MG63 (cell line): ENCODE data around the gene RPL10. TPM values are rescaled to one million over a fixed set of nuclear protein-coding genes. Genes with fewer than 3 reads are reported as not detected.

Experiments used
- DNase-seq: peaks from one replicate; pipeline ENCODE4 v3.0.0-alpha.2; 2020
- H3K27me3 ChIP-seq: fragments of 250-450 bp; sonication (Bioruptor Pico); 2 replicates; pipeline ENCODE4 v1.5.1; 2020; ENCODE audit warnings: mild to moderate bottlenecking, moderate library complexity
- H3K36me3 ChIP-seq: fragments of 250-450 bp; sonication (Bioruptor Pico); 2 replicates; pipeline ENCODE4 v1.5.1; 2020; ENCODE audit warnings: mild to moderate bottlenecking, moderate library complexity
- H3K4me3 ChIP-seq: fragments of 250-450 bp; sonication (Bioruptor Pico); 2 replicates; pipeline ENCODE4 v1.5.1; 2020; ENCODE audit warnings: mild to moderate bottlenecking, moderate library complexity
- H3K9me3 ChIP-seq: fragments of 250-450 bp; sonication (Bioruptor Pico); 2 replicates; pipeline ENCODE4 v1.5.1; 2020; ENCODE audit warnings: mild to moderate bottlenecking, moderate library complexity
- total RNA-seq: library from RNA; depleted of rRNA; stranded (reverse); fragments of >200 nt; shearing (Covaris generic); gene quantifications from 2 replicates; pipeline ENCODE4 v1.2.3, GENCODE V29; 2014; ENCODE audit warnings: low replicate concordance

RPL10 gene
- total RNA-seq, 1 experiment from 2014 or later: 3,736 TPM

DNA sequence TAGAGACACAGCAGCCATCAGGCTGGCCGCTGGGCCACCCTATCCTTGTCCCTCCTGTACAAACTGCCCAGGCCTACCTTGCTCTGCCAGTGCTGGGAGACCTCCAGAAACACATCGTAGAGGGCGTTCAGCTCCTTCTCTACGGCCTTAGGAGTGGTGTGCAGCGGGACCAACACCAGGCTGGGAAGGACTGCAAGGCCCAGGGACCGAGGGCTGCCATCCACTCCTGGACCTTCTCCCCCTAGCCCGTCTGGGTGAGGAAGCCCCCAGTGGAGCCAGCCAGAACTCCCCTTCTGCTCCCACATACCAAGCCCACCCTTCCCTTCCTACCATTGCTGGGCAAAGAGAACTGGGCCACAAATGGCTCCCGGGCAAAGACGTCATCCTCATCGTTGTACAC, 5.0 kb downstream of the RPL10 start:
- Histone ChIP-seq H3K4me3 (no peak overlapping the region), H3K27me3 (no peaks in the 10 kb centered on the region), H3K9me3 (no peaks in the 10 kb centered on the region), H3K36me3 (peaks cover 33% of the 10 kb centered on the region)
- no peak for DNase-seq

DNA sequence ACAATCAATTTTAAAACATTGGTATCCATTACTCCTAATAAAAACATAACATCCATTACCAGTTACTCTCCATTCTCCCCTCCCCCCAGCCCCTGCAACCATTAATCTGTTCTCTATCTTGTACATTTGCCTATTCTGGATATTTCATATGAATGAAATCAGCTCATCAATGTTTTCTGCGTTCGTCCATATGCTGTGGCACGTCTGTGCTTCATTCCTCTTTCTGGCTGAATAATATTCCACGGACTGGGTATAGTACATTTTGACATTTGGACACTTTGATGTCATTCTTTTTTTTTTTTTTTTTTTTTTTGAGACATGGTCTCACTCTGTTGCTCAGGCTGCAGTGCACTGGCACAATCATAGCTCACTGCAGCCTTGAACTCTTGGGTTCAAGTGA, 5.7 kb downstream of the RPL10 start:
- Histone ChIP-seq H3K9me3 (no peaks in the 10 kb centered on the region), H3K27me3 (no peaks in the 10 kb centered on the region), H3K4me3 (no peak overlapping the region), H3K36me3 (peaks cover 26% of the 10 kb centered on the region)
- DNase-seq: no peak

DNA sequence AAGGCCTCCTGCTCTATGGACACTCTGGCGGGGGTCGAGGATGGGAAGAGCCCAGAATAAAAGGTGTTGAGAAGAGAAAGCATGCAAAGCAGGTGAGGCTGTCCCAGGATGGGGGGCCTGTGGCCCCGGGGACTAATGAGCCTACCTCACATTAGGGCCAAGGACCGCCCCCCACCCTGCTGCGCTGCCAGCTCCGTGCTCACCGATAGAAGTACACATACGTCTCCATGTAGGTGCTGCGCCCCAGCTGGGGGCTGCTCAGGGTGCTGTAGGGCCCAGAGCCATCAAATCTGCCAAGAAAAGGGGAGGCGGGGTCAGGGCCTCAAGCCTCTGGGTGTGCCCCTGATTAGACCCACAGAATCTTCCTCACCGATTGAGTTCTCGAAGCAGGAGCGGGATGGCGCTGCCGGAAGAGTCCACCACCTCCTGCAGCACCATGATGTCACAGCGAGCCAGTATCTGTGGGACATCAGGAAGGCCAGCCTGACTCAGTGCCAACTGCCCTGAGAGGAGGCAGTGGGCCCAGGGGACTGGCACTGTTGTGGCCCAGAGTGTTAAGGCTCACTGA, 6.5 kb downstream of the RPL10 start:
- DNase-seq: no peak
- Histone ChIP-seq H3K9me3 (no peaks in the 10 kb centered on the region), H3K4me3 (no peak overlapping the region), H3K27me3 (no peaks in the 10 kb centered on the region), H3K36me3 (peaks cover 17% of the 10 kb centered on the region)

DNA sequence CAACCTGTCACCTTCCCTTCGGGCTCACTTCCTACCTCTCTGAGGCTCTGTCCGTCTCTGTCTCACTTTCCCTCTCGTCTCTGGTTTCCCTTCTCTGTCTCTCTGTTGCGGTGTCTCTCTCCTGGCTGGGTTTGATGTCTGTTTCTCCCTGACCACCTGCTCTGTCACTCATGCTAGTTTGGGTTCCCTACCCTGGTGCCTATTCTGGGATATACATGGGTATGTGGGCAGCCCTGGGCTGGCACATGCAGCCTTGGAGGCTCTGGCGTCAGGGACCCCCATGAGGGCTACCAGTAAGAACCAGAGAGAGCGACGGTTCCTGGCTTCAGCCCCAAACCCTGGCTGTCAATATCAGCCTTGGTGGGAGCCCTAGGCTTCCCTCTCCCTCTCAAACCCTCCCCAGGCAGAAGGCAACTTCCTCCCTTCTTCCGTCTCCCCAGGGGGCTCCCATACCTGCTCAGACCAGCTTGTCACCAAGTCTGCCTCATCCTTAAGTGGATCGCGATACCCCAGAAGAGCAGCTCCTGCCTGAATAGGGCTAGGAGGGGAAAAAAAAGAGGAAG, 10.6 kb downstream of the RPL10 start:
- Histone ChIP-seq H3K36me3 (no peaks in the 10 kb centered on the region), H3K27me3 (no peaks in the 10 kb centered on the region), H3K9me3 (no peaks in the 10 kb centered on the region), H3K4me3 (peak overlapping the region; percentile 53)
- no peak for DNase-seq

DNA sequence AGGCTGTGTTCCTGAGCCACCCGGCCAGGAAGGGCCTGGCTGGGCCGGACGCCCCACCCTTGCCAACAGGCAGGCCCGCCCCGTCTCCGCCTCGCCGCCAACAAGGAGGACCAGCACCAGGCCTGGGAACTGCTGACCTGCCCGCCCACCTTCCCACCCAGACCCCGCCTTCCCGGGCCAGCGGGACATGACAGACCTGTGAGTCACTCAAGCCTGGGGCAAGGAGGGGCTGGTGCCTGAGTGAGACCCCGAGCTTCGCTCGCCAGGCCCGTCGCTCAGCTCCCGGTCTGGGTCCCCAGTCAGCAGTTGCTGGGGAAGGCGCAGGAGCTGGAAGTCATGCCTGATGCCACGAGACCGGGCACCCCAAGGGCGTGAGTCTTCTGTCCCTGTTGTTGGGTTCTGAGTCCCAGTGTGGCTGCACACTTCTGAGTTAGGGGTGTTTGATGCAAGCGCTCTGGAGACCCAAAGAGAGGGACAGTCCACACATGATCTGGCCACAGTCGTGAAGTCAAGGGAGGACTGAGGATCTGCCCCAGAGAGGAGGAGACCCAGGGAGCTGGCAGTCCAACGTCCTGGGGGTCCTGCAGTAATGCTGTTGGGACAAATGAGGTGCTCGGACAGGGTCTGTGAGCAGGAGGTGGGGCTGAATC, 11.2 kb downstream of the RPL10 start, which contains the start of gene DNASE1L1:
TSS of gene DNASE1L1 (minus strand) at position 33 of the 650 bp plus-strand sequence. CDS start 3,686 bp downstream, outside the sequence.
- peak; percentile 95 for DNase-seq
- H3K27me3 ChIP-seq: no peaks in the 10 kb centered on the region
- no peaks in the 10 kb centered on the region for H3K9me3 ChIP-seq
- H3K4me3 ChIP-seq: peak within 1 kb of the TSS; percentile 53
- H3K36me3 ChIP-seq: no peaks in the 10 kb centered on the region

DNA sequence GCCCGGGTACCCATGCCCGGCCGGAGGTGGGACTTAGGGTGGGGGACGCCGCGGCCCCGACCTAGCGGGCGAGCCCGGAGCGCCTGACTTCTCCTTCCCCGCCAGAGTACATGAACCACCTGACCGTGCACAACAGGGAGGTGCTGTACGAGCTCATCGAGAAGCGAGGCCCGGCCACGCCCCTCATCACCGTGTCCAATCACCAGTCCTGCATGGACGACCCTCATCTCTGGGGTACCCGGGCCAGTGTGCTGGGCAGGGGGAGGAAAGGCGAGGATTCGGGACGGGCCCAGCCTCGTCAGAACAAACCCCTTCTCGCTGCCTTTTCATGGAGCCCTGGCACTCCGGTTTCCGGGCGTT, 13.8 kb downstream of the RPL10 start:
- no peaks in the 10 kb centered on the region for H3K36me3 ChIP-seq
- peak overlapping the region; percentile 63 for H3K4me3 ChIP-seq
- no peaks in the 10 kb centered on the region for H3K9me3 ChIP-seq
- DNase-seq: peak; percentile 68
- no peaks in the 10 kb centered on the region for H3K27me3 ChIP-seq

DNA sequence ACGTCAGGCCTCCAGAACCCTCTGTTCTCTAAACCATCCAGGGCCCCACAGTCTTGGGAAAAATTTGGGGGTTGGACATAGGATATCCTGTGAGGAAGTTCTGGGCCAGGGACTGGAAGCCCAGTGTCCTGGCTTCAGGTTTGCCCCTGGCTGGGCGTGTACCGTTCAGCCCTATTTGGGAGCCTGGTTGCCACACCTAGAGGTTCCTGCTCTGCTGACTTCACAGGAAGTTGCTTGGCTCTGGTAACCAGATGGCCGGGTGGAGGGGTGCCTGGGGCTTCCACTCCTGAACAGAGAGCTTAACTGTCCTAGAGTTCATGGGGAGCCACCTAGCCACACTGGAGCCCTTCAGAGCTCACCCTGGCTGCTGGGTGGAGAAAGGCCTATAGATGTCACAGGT, 14.3 kb downstream of the RPL10 start:
- Histone ChIP-seq H3K4me3 (peak overlapping the region; percentile 63), H3K27me3 (no peaks in the 10 kb centered on the region), H3K36me3 (no peaks in the 10 kb centered on the region), H3K9me3 (no peaks in the 10 kb centered on the region)
- no peak for DNase-seq

DNA sequence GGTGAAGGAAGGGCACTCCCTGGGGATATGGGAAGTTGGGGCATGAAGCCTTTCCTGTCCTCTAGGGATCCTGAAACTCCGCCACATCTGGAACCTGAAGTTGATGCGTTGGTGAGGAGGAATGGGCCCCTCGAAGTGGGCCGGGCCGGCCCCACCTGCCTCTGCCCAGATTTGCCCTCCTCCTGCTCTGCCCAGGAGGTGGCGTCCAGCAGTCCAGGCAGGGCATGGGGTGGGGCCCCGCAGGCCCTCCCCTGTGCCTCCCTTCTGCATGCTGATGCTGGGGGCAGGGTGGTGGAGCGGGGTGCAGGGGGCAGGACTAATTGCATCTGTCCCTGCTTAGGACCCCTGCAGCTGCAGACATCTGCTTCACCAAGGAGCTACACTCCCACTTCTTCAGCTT, 15.0 kb downstream of the RPL10 start:
- Histone ChIP-seq H3K4me3 (no peak overlapping the region), H3K9me3 (no peaks in the 10 kb centered on the region), H3K27me3 (no peaks in the 10 kb centered on the region), H3K36me3 (no peaks in the 10 kb centered on the region)
- no peak for DNase-seq

DNA sequence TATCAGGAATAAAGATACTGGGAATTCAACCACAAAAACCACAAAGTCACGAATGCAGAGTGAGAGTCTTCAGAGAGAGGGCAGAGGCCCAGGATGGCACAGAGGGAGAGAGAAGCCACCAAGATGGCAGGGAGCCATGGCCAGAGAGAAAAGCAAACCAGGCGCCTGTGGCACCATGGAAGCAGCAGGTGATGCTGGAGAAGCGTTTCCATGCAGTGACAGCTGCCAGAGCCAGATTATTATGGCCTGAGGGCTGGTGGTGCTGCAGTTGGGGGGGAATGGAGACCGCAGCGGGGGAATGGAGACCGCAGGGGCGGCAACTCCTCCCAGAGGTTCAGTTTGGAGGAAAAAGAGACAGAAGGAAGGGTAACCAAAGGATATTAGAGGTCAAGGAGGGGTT, 19.0 kb downstream of the RPL10 start:
- no peak for DNase-seq
- Histone ChIP-seq H3K27me3 (no peaks in the 10 kb centered on the region), H3K9me3 (no peaks in the 10 kb centered on the region), H3K4me3 (no peak overlapping the region), H3K36me3 (no peaks in the 10 kb centered on the region)

DNA sequence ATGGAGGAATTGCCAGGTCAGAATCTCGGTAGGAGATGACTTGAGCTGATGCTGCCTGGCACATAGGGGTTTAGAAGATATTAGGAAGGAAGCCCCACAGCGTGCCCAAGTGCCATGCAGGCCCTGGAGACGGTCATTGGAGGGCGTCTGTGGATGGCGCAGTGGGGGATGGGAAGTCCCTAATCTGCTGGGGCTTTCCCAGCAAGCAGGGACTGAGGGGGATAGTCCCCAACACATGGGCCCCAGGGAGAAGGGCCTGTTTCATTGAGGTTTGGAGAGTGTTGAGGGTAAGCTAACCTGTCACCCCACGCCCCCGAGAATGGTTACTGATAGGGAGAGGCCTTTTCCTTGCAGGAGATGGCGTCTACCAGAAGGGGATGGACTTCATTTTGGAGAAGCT, 21.0 kb downstream of the RPL10 start:
- Histone ChIP-seq H3K9me3 (no peaks in the 10 kb centered on the region), H3K27me3 (no peaks in the 10 kb centered on the region), H3K4me3 (no peak overlapping the region), H3K36me3 (no peaks in the 10 kb centered on the region)
- no peak for DNase-seq

DNA sequence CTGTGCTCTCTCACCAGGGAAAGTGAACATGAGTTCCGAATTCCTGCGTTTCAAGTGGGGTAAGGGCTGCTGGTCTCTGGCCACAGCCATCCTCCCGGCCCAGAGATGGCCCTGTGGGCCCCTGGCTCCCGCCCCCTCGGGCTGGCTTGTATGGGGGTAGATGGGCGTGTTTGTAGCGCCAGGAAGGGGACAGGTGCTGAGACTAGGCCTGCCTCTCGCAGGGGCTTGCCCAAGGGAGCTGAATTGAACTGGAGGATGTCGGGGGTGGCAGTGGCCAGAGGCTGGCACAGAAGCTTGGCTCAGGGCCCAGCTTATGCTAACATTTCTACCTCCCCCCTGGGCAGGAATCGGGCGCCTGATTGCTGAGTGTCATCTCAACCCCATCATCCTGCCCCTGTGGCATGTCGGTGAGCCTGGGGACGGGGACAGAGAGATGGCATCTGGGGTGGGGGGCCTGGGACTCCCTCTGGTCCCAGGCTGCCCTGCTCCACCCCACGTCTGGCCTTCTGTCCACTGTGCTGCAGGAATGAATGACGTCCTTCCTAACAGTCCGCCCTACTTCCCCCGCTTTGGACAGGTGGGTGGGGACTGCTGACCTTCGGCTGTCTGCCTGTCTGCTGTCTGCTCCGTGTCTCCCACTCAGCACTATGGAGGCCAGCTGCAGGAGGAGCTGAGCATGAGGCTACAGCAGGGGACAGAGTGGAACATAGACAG, 21.7 kb downstream of the RPL10 start:
- DNase-seq: no peak
- no peaks in the 10 kb centered on the region for H3K27me3 ChIP-seq
- no peak overlapping the region for H3K4me3 ChIP-seq
- H3K9me3 ChIP-seq: no peaks in the 10 kb centered on the region
- no peaks in the 10 kb centered on the region for H3K36me3 ChIP-seq

DNA sequence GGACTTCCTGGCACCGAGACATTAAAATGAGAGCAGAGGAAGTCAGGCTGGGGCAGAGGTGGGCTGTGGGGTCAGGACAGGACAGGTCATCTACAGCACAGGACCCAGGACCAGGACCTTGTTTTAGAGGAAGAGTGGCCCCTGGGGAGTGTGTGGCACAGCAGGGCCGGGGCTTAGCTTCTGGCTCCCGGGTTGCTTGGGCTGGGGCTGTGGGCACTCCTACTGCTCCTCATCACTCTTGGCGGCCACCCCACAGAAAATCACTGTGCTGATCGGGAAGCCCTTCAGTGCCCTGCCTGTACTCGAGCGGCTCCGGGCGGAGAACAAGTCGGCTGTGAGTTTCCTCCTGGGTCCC, 22.2 kb downstream of the RPL10 start:
- H3K36me3 ChIP-seq: no peaks in the 10 kb centered on the region
- no peak overlapping the region for H3K4me3 ChIP-seq
- no peaks in the 10 kb centered on the region for H3K27me3 ChIP-seq
- no peaks in the 10 kb centered on the region for H3K9me3 ChIP-seq
- DNase-seq: no peak

DNA sequence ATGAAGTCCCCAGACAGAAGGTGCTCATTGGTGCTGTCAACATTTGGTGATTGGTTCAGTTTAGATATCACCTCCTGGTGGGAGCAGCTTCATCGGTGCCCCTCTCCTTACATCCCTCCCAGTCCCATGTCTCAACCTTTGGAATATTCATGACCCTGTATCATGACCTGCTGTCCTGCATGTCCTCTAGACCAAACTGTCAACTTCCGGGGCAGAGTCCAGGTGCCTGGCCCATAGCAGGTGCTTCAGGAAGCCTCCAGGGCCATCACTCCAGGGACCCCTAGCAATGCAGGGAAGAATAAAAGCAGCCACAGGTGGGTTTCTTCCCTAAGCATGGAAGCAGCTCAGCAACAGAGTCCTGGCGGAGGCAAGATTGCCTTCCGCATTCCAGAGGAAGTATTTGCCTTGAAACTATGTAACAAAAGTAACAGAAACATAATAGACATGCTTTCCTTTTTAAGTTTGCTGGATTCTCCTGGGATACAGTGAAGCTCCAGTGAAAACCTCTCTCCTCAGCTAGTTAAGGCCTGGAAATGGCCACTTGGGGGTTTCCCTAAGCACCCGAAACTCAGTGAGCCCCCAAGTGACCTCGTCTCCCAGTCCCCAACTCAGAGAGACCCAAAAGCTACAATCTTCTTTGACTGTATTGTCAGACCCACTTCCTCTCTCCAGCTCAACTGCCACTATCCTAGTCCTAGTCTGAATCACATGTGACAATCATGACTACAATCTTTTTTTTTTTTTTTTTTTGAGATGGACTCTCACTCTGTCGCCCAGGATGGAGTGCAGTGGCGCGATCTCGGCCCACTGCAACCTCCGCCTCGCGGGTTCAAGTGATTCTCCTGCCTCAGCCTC, 29.0 kb downstream of the RPL10 start:
- no peak for DNase-seq
- Histone ChIP-seq H3K9me3 (no peaks in the 10 kb centered on the region), H3K27me3 (no peaks in the 10 kb centered on the region), H3K36me3 (no peaks in the 10 kb centered on the region), H3K4me3 (no peak overlapping the region)

DNA sequence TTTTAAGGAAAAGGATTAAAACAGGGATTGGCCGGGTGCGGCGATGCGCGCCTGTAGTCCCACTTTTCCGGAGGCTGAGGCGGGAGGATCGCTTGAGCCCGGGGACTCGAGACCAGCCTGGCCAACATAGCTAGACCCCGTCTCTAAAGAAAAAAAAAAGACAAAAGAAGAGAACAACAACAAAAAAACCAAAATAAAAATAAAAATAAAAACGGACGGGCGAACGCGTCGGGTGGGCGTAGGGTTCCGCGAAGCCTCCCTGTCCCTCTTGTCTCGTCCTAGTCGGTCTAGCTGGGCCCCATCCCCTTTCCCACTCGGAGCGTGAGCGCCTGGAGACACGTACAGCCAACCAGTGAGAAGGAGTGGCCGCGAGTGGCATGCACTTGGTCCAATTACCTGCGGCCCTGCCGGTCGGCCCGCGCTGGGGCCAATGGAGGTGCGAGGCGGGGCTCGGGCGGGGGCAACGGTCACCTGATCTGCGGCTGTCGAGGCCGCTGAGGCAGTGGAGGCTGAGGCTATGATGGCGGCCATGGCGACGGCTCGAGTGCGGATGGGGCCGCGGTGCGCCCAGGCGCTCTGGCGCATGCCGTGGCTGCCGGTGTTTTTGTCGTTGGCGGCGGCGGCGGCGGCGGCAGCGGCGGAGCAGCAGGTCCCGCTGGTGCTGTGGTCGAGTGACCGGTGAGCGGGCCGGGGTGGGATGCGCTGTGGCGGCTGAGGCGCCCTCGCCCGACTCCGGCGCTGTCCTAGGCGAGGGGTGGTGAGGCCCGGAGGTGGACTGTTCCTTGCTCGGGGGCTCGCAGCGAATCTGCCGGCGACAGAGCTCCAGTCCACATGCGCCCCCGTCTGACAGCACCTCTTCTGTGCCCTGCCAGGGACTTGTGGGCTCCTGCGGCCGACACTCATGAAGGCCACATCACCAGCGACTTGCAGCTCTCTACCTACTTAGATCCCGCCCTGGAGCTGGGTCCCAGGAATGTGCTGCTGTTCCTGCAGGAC, 30.3 kb downstream of the RPL10 start, which contains the start of gene ATP6AP1:
TSS of gene ATP6AP1 (plus strand) at position 502 of the 996 bp plus-strand sequence. CDS start at position 518, 16 bp downstream.
- Histone ChIP-seq H3K27me3 (no peaks in the 10 kb centered on the region), H3K9me3 (no peaks in the 10 kb centered on the region), H3K36me3 (no peaks in the 10 kb centered on the region), H3K4me3 (peak within 1 kb of the TSS; percentile 67)
- peak; percentile 96 for DNase-seq

DNA sequence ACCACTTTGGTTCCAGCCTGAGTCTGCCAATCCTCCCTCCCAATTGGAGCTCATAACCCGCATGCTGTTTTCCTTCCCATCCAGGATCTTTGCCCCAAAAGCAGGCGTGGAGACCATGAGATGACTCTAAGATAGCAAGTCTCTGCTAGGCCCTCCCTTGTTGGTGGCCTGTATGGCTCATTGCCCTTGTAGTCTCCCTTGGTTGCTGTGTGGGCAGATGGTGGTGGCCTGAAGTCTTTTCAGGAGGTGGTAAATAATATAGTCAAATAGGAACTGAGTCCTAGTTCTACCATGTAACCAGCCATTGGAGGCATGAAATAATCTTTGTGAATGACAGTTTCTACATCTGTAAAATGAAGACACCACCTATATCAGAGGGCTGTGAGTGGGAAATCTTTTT, 31.5 kb downstream of the RPL10 start:
- H3K36me3 ChIP-seq: no peaks in the 10 kb centered on the region
- no peaks in the 10 kb centered on the region for H3K9me3 ChIP-seq
- no peak for DNase-seq
- H3K4me3 ChIP-seq: no peak overlapping the region
- H3K27me3 ChIP-seq: no peaks in the 10 kb centered on the region

DNA sequence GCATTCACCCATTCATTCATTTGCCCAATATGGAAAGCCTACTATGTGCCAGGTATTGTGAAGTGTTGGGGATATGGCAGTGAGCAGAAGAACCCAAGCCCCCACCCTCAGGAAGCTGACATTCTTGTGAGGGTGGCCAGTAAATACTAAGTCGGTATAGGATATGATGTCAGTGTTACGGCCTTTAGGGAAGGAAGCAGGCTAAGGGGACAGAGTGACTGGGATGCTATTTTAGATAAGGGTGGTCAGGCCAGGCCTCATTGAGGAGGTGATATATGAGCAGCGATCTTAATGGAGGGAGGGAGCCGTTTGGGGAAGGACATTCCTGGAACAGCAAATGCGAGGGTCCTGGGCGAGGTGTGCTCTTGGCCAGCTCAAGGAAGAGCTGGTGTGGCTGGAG, 32.3 kb downstream of the RPL10 start:
- Histone ChIP-seq H3K27me3 (no peaks in the 10 kb centered on the region), H3K9me3 (no peaks in the 10 kb centered on the region), H3K4me3 (no peak overlapping the region), H3K36me3 (no peaks in the 10 kb centered on the region)
- no peak for DNase-seq
